Measurements from ENCODE around the gene FABP3. TPM values are rescaled to one million over a fixed set of nuclear protein-coding genes. Genes with fewer than 3 reads are reported as not detected.

Gene FABP3
- total RNA-seq, 2 donors from 2014 or later: 1.0 TPM; not detected in 1

GRCh38 chr1:31401241-31401640, 28.4 kb upstream of the FABP3 start:
- H3K4me1 ChIP-seq: no peaks in the 10 kb centered on the region
- ATAC-seq (no peak), DNase-seq (no peak)
- H3K36me3 ChIP-seq (replicated peaks in 1 of 2; ENCODE audit: insufficient read depth in 1 of 2, low read depth in 2 of 2): no peaks in the 10 kb centered on the region
- H3K27me3 ChIP-seq: no peaks in the 10 kb centered on the region
- WGBS, 2 donors: 37 to 50% methylated on average over 2 of the region's 2 CpGs
- H3K9me3 ChIP-seq: no peaks in the 10 kb centered on the region
- no peak overlapping the region for H3K27ac ChIP-seq
- TF ChIP-seq POLR2A (IDR thresholded peaks at IDR 0.05): no peak
- TF ChIP-seq, protein P1, sequence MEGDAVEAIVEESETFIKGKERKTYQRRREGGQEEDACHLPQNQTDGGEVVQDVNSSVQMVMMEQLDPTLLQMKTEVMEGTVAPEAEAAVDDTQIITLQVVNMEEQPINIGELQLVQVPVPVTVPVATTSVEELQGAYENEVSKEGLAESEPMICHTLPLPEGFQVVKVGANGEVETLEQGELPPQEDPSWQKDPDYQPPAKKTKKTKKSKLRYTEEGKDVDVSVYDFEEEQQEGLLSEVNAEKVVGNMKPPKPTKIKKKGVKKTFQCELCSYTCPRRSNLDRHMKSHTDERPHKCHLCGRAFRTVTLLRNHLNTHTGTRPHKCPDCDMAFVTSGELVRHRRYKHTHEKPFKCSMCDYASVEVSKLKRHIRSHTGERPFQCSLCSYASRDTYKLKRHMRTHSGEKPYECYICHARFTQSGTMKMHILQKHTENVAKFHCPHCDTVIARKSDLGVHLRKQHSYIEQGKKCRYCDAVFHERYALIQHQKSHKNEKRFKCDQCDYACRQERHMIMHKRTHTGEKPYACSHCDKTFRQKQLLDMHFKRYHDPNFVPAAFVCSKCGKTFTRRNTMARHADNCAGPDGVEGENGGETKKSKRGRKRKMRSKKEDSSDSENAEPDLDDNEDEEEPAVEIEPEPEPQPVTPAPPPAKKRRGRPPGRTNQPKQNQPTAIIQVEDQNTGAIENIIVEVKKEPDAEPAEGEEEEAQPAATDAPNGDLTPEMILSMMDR (IDR thresholded peaks at IDR 0.05): no peak
- no peak overlapping the region for H3K4me3 ChIP-seq
- intact Hi-C loops (cut with DNase I): no loop called here

- intact Hi-C loops (cut with DNase I): no loop called here
- H3K4me1 ChIP-seq: no peaks in the 10 kb centered on the region
- ATAC-seq: no peak
Measured at GRCh38 chr1:31400393-31400792, 27.5 kb upstream of the FABP3 start.

GRCh38 chr1:31399976-31400375, 27.1 kb upstream of the FABP3 start:
- Histone ChIP-seq H3K9me3 (no peaks in the 10 kb centered on the region), H3K27me3 (no peaks in the 10 kb centered on the region), H3K27ac (no peak overlapping the region), H3K4me1 (peaks cover 1% of the 10 kb centered on the region), H3K36me3 (replicated peaks in 1 of 2; ENCODE audit: insufficient read depth in 1 of 2, low read depth in 2 of 2) (no peaks in the 10 kb centered on the region), H3K4me3 (no peak overlapping the region)
- ATAC-seq: no peak
- intact Hi-C loops (cut with DNase I): loop anchor here (5.0 kb wide), 1 partner anchor 147 kb away; no protein-coding TSS in a partner anchor
- WGBS, 2 donors: 42 to 50% methylated on average over 3 of the region's 3 CpGs
- no peak for DNase-seq
- TF ChIP-seq POLR2A (IDR thresholded peaks at IDR 0.05): no peak
- TF ChIP-seq, protein P1 (IDR thresholded peaks at IDR 0.05): no peak

More at GRCh38 chr1:31400393-31400792, 27.5 kb upstream of the FABP3 start:
- DNase-seq: no peak
- Histone ChIP-seq H3K27me3 (no peaks in the 10 kb centered on the region), H3K27ac (no peak overlapping the region), H3K4me3 (no peak overlapping the region), H3K9me3 (no peaks in the 10 kb centered on the region), H3K36me3 (replicated peaks in 1 of 2; ENCODE audit: insufficient read depth in 1 of 2, low read depth in 2 of 2) (no peaks in the 10 kb centered on the region)
- no peak for TF ChIP-seq POLR2A (IDR thresholded peaks at IDR 0.05)
- TF ChIP-seq, protein P1 (IDR thresholded peaks at IDR 0.05): no peak
- 40 to 48% methylated on average over 3 of the region's 3 CpGs for WGBS, 2 donors

DNA sequence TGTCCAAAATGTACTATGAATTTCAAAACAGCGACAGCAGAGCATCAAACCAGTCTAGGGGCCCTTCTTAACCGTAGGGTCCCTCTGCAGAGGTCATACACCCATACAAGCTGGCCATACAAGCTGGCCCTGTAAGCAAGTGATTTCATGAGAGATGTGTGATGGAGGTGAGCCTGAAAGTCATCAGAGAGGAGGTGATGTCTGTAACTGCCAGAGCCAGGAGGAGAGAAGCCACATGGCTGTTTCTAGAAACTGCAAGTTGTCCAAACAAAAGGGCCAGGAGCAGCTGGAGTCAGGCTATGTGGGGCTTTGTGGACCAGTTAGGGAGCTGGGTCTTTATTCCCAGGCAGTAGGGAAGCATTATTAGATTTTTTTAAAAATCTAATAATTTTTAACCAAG, 25.4 kb upstream of the FABP3 start:
- Histone ChIP-seq H3K27ac (no peak overlapping the region), H3K36me3 (replicated peaks in 1 of 2; ENCODE audit: insufficient read depth in 1 of 2, low read depth in 2 of 2) (no peaks in the 10 kb centered on the region), H3K27me3 (no peaks in the 10 kb centered on the region), H3K4me3 (no peak overlapping the region), H3K9me3 (no peaks in the 10 kb centered on the region), H3K4me1 (peaks cover 9% of the 10 kb centered on the region)
- WGBS, 2 donors: 65 to 100% methylated on average over 2 of the region's 2 CpGs
- ATAC-seq (no peak), DNase-seq (no peak)
- intact Hi-C loops (cut with DNase I): loop anchor here (5.0 kb wide), 1 partner anchor 149 kb away; no protein-coding TSS in a partner anchor
- TF ChIP-seq, protein P1 (IDR thresholded peaks at IDR 0.05): no peak
- TF ChIP-seq POLR2A (IDR thresholded peaks at IDR 0.05): no peak

- intact Hi-C loops (cut with DNase I): loop anchor here (5.0 kb wide), 1 partner anchor 150 kb away; no protein-coding TSS in a partner anchor
- H3K27ac ChIP-seq: no peak overlapping the region
- ATAC-seq: no peak
- H3K9me3 ChIP-seq: no peaks in the 10 kb centered on the region
- WGBS, 2 donors: 60 to 65% methylated on average over 2 to 4 of the region's 4 CpGs
- H3K4me3 ChIP-seq: no peak overlapping the region
- no peaks in the 10 kb centered on the region for H3K36me3 ChIP-seq (replicated peaks in 1 of 2; ENCODE audit: insufficient read depth in 1 of 2, low read depth in 2 of 2)
- peaks cover 9% of the 10 kb centered on the region for H3K4me1 ChIP-seq
- no peaks in the 10 kb centered on the region for H3K27me3 ChIP-seq
- DNase-seq: no peak
- TF ChIP-seq, protein P1 (IDR thresholded peaks at IDR 0.05): no peak
- no peak for TF ChIP-seq POLR2A (IDR thresholded peaks at IDR 0.05)
Measured at GRCh38 chr1:31397360-31398095, 24.7 kb upstream of the FABP3 start.
